ENCODE measurements around the gene PFDN6.

DNA sequence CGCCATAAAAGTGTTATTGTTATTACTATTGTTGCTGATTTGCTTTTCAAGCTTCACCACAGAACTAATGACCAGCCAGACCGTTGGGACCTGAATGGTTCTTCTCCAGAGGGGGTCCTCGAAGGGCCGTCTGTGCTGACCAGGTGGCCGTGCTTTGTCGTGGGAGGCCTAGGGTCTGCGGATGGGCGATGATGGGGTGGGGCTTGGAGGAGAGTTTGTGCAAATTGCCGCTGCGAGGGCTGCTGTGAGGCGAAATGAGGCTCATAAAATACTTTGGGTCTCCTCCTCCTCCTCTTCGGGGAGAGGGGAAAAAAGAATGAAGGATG lies 34.2 kb downstream of the PFDN6 start:
- TF ChIP-seq, protein P1, sequence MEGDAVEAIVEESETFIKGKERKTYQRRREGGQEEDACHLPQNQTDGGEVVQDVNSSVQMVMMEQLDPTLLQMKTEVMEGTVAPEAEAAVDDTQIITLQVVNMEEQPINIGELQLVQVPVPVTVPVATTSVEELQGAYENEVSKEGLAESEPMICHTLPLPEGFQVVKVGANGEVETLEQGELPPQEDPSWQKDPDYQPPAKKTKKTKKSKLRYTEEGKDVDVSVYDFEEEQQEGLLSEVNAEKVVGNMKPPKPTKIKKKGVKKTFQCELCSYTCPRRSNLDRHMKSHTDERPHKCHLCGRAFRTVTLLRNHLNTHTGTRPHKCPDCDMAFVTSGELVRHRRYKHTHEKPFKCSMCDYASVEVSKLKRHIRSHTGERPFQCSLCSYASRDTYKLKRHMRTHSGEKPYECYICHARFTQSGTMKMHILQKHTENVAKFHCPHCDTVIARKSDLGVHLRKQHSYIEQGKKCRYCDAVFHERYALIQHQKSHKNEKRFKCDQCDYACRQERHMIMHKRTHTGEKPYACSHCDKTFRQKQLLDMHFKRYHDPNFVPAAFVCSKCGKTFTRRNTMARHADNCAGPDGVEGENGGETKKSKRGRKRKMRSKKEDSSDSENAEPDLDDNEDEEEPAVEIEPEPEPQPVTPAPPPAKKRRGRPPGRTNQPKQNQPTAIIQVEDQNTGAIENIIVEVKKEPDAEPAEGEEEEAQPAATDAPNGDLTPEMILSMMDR (IDR thresholded peaks at IDR 0.05), result no peak
- TF ChIP-seq EP300 (IDR thresholded peaks at IDR 0.05) (no peak), POLR2AphosphoS5 (IDR thresholded peaks at IDR 0.05) (no peak)
